Activated T-cell treated with anti-CD3 and anti-CD28 coated beads, Interleukin-2, amount 50 U/mL, for 72 hours (primary cell): ENCODE data around the gene PHAF1. TPM values are rescaled to one million over a fixed set of nuclear protein-coding genes. Genes with fewer than 3 reads are reported as not detected.

Experiments
- ATAC-seq, 2 donors: fragments of 150-1000 bp; cut with Tn5 transposase; replicated peaks in 1 of 2; 2 replicates each; pipeline ENCODE4 v1.10.0; 2021; ENCODE audit warnings: moderate library complexity in 2 of 2, mild to moderate bottlenecking in 1 of 2
- DNase-seq, 2 donors: peaks; one replicate each; pipeline ENCODE4 v3.0.0; 2021 to 2022; ENCODE audit warnings: mixed read lengths in 1 of 2
- H3K27ac Mint-ChIP-seq: one replicate; pipeline ENCODE4 v1.8.0; 2022; ENCODE audit warnings: mild to moderate bottlenecking, moderate library complexity, mixed read lengths
- H3K27me3 Mint-ChIP-seq: one replicate; pipeline ENCODE4 v1.8.0; 2022; ENCODE audit warnings: low read depth, mixed read lengths
- H3K36me3 Mint-ChIP-seq, 2 donors: one replicate each; pipeline ENCODE4 v1.8.0; 2022; ENCODE audit warnings: mixed read lengths in 2 of 2, mild to moderate bottlenecking in 1 of 2; ENCODE audit not compliant: insufficient read depth in 2 of 2
- H3K4me1 Mint-ChIP-seq: one replicate; pipeline ENCODE4 v1.8.0; 2022; ENCODE audit warnings: low read depth, mixed read lengths
- H3K4me3 Mint-ChIP-seq, 2 donors: one replicate each; pipeline ENCODE4 v1.8.0; 2022; ENCODE audit warnings: mild to moderate bottlenecking in 2 of 2, mixed read lengths in 2 of 2, moderate library complexity in 2 of 2
- H3K9me3 Mint-ChIP-seq, 2 donors: one replicate each; pipeline ENCODE4 v1.8.0; 2022; ENCODE audit warnings: mixed read lengths in 2 of 2
- total RNA-seq, 2 donors: library from RNA; stranded (reverse); gene quantifications; one replicate each; pipeline ENCODE4 v1.2.3, GENCODE V29; 2022

The PHAF1 gene
- 10 to 100 TPM; 14.8 to 18.2 TPM for total RNA-seq

DNA sequence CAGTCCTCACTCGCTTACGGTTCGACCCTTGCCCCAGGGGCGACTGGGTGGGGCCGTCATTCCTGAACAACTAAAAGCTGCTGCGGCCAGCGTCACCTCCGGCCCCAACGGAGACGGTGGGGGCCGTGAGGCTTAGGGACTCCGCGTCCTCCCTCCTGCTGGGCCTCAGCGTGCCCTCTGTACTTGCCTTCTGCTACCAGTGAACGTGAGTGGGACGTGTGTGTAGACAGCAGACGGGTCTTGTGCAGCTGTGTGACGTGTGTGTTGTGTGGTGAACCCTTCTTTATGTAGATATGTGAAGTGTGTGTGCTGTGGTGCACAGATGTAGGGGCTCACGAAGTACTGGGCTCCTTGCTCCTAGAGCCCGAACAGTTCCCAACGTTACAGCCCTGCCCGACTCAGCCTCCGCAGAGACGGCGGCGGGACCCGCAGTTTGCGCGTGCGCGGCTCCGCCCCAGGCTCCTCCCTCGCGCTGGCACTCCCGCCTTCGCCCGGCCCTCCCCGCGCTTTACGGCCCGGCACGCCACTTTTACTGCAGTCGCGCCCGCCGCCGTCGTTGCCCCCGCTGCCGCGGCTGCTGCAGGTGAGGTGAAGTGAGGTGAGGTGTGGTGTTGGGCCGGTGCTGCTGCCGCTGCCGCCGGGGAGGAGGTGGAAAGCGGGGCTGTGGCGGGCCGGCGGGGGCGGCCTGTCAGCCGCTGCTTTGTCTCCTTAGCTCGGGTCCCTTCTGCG is at the start of gene PHAF1:
Gene PHAF1, plus strand, starts transcription at position 535 of the 729 bp plus-strand sequence. CDS start 235 bp downstream, outside the sequence.
- Mint-ChIP-seq H3K27me3 (no peaks in the 10 kb centered on the region), H3K9me3 (no peaks in the 10 kb centered on the region), H3K4me3 (peak within 1 kb of the TSS; percentile 91 to 96), H3K4me1 (peaks cover 34% of the 10 kb centered on the region), H3K27ac (peak within 1 kb of the TSS; percentile 70), H3K36me3 (peaks cover 0 to 1% of the 10 kb centered on the region in 2 donors)
- ATAC-seq (peak; percentile 89 to 93), DNase-seq (peak; percentile 97 to 98)

GRCh38 chr16:67063008-67063407 is 46.7 kb upstream of the PHAF1 start:
- Mint-ChIP-seq H3K9me3 (no peaks in the 10 kb centered on the region), H3K27me3 (no peaks in the 10 kb centered on the region), H3K27ac (no peak overlapping the region), H3K4me3 (peak overlapping the region in 1 of 2 donors; percentile 3), H3K4me1 (peaks cover 19% of the 10 kb centered on the region), H3K36me3 (peaks cover 2 to 17% of the 10 kb centered on the region in 2 donors)
- DNase-seq, result no peak
- no peak for ATAC-seq

- Mint-ChIP-seq H3K36me3 (peaks cover 3 to 25% of the 10 kb centered on the region in 2 donors), H3K27me3 (no peaks in the 10 kb centered on the region), H3K27ac (no peak overlapping the region), H3K4me1 (no peaks in the 10 kb centered on the region), H3K9me3 (no peaks in the 10 kb centered on the region), H3K4me3 (no peak overlapping the region)
- ATAC-seq (no peak), DNase-seq (no peak)
Observed at GRCh38 chr16:67068212-67068753, 41.5 kb upstream of the PHAF1 start.

GRCh38 chr16:67071476-67072048 is 38.2 kb upstream of the PHAF1 start:
- DNase-seq (no peak), ATAC-seq (no peak)
- no peak overlapping the region for H3K4me3 Mint-ChIP-seq
- no peaks in the 10 kb centered on the region for H3K4me1 Mint-ChIP-seq
- no peak overlapping the region for H3K27ac Mint-ChIP-seq
- H3K9me3 Mint-ChIP-seq, result no peaks in the 10 kb centered on the region
- no peaks in the 10 kb centered on the region for H3K27me3 Mint-ChIP-seq
- H3K36me3 Mint-ChIP-seq, result peaks cover 3 to 25% of the 10 kb centered on the region in 2 donors

DNA sequence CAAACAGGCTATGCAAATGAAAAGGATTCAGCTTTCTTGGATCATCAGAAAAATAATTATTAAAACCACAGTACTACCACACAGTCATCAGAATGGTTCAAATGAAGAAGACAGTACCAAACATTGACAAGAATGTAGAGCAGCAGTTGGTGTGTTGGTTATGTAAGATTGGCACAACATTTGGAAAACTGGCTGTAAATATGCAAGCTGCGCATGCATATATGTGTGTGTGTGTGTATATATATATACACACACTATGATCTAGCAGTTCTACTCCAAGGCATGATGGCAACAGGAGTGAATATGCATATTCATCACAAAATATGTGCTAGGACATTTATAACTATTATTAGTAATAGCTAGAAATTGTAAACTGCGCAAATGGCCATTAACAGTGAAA is 34.4 kb upstream of the PHAF1 start:
- Mint-ChIP-seq H3K27me3 (no peaks in the 10 kb centered on the region), H3K4me1 (no peaks in the 10 kb centered on the region), H3K4me3 (no peak overlapping the region), H3K36me3 (peaks cover 0 to 10% of the 10 kb centered on the region in 2 donors), H3K27ac (no peak overlapping the region), H3K9me3 (no peaks in the 10 kb centered on the region)
- ATAC-seq (no peak), DNase-seq (no peak)

GRCh38 chr16:67077871-67078270 is 31.9 kb upstream of the PHAF1 start:
- H3K4me1 Mint-ChIP-seq, result no peaks in the 10 kb centered on the region
- no peak for ATAC-seq
- no peaks in the 10 kb centered on the region for H3K27me3 Mint-ChIP-seq
- no peak overlapping the region for H3K27ac Mint-ChIP-seq
- H3K36me3 Mint-ChIP-seq, result peaks cover 0 to 11% of the 10 kb centered on the region in 2 donors
- DNase-seq, result no peak
- H3K9me3 Mint-ChIP-seq, result no peaks in the 10 kb centered on the region
- no peak overlapping the region for H3K4me3 Mint-ChIP-seq

- H3K4me3 Mint-ChIP-seq, result no peak overlapping the region
- no peak overlapping the region for H3K27ac Mint-ChIP-seq
- H3K4me1 Mint-ChIP-seq, result no peaks in the 10 kb centered on the region
- ATAC-seq (no peak), DNase-seq (no peak)
- peaks cover 4 to 5% of the 10 kb centered on the region in 2 donors for H3K36me3 Mint-ChIP-seq
- H3K27me3 Mint-ChIP-seq, result no peaks in the 10 kb centered on the region
- no peaks in the 10 kb centered on the region for H3K9me3 Mint-ChIP-seq
Observed at GRCh38 chr16:67082100-67082499, 27.6 kb upstream of the PHAF1 start.

DNA sequence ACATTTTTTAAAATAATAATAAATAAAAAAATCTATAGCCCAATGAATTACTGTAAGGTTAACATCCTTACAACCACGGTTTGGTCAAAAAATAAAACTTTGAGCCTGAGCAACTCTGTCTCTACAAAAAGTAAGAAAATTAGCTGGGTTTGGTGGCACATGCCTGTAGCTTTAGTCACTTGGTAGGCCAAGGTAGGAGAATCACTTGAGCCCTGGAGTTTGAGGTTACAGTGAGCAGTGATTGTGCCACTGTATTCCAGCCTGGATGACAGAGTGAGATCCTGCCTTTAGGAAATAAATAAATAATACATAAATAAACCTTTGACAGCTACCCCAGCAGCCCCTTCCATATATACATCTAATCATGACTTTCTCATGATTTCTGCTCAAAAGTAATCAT is 26.9 kb upstream of the PHAF1 start:
- Mint-ChIP-seq H3K9me3 (no peaks in the 10 kb centered on the region), H3K36me3 (peaks cover 4% of the 10 kb centered on the region in 2 donors), H3K4me1 (no peaks in the 10 kb centered on the region), H3K4me3 (no peak overlapping the region), H3K27ac (no peak overlapping the region), H3K27me3 (no peaks in the 10 kb centered on the region)
- DNase-seq, result no peak
- ATAC-seq, result no peak

- H3K27me3 Mint-ChIP-seq, result no peaks in the 10 kb centered on the region
- H3K4me3 Mint-ChIP-seq, result no peak overlapping the region
- no peaks in the 10 kb centered on the region for H3K4me1 Mint-ChIP-seq
- ATAC-seq (no peak), DNase-seq (no peak)
- peaks cover 4% of the 10 kb centered on the region in 2 donors for H3K36me3 Mint-ChIP-seq
- no peak overlapping the region for H3K27ac Mint-ChIP-seq
- H3K9me3 Mint-ChIP-seq, result no peaks in the 10 kb centered on the region
Observed at GRCh38 chr16:67084345-67085028, 25.3 kb upstream of the PHAF1 start.

GRCh38 chr16:67086822-67087221 is 22.9 kb upstream of the PHAF1 start:
- no peak for ATAC-seq
- no peak for DNase-seq
- H3K27me3 Mint-ChIP-seq, result no peaks in the 10 kb centered on the region
- H3K4me1 Mint-ChIP-seq, result peaks cover 14% of the 10 kb centered on the region
- H3K9me3 Mint-ChIP-seq, result no peaks in the 10 kb centered on the region
- H3K27ac Mint-ChIP-seq, result no peak overlapping the region
- H3K4me3 Mint-ChIP-seq, result no peak overlapping the region
- peaks cover 4 to 6% of the 10 kb centered on the region in 2 donors for H3K36me3 Mint-ChIP-seq

GRCh38 chr16:67087291-67087690 is 22.4 kb upstream of the PHAF1 start:
- H3K4me1 Mint-ChIP-seq, result peaks cover 18% of the 10 kb centered on the region
- ATAC-seq, result no peak
- H3K9me3 Mint-ChIP-seq, result no peaks in the 10 kb centered on the region
- peaks cover 4 to 6% of the 10 kb centered on the region in 2 donors for H3K36me3 Mint-ChIP-seq
- H3K4me3 Mint-ChIP-seq, result no peak overlapping the region
- no peak for DNase-seq
- no peaks in the 10 kb centered on the region for H3K27me3 Mint-ChIP-seq
- H3K27ac Mint-ChIP-seq, result no peak overlapping the region

GRCh38 chr16:67087803-67088202 is 21.9 kb upstream of the PHAF1 start:
- no peaks in the 10 kb centered on the region for H3K27me3 Mint-ChIP-seq
- H3K9me3 Mint-ChIP-seq, result no peaks in the 10 kb centered on the region
- no peak for DNase-seq
- no peak overlapping the region for H3K4me3 Mint-ChIP-seq
- peaks cover 4% of the 10 kb centered on the region in 2 donors for H3K36me3 Mint-ChIP-seq
- peak overlapping the region; percentile 57 for H3K27ac Mint-ChIP-seq
- no peak for ATAC-seq
- peaks cover 18% of the 10 kb centered on the region for H3K4me1 Mint-ChIP-seq

DNA sequence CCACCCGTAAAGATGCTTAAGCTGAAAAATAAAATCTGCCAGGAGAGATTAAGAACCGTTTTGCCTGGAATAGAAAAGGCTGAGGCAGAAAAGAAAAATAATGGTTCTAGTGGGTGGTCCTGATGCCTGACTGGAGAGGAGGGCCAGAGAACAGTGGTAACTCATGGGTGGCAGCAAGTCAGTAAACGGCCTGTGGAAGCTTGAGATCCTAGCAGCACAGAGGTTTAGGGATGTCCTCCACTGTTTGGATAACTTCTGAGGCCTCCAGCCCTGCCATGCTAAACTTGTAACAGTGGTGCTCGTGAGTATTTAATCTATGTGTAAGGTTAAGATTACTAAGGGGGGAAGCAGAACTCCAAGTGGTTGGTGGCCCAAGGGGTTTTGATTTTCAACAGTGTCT is 21.2 kb upstream of the PHAF1 start:
- no peak overlapping the region for H3K4me3 Mint-ChIP-seq
- H3K9me3 Mint-ChIP-seq, result no peaks in the 10 kb centered on the region
- DNase-seq (no peak), ATAC-seq (no peak)
- H3K27ac Mint-ChIP-seq, result peak overlapping the region; percentile 57
- H3K36me3 Mint-ChIP-seq, result peaks cover 4 to 7% of the 10 kb centered on the region in 2 donors
- peaks cover 18% of the 10 kb centered on the region for H3K4me1 Mint-ChIP-seq
- H3K27me3 Mint-ChIP-seq, result no peaks in the 10 kb centered on the region
